K562 (cell line): ENCODE measurements around the gene TTLL9. TPM values are rescaled to one million over a fixed set of nuclear protein-coding genes. Genes with fewer than 3 reads are reported as not detected.

Source experiments
- CCAR2 ChIP-seq: fragments of 200-400 bp; formaldehyde crosslinking; IDR thresholded peaks from 2 replicates; pipeline ENCODE4 v1.6.1; 2017; ENCODE audit warnings: mild to moderate bottlenecking, low read depth, low read length
- polyA plus RNA-seq, 8 experiments: library from polyadenylated mRNA; depleted of rRNA in 4 of 8; stranded (reverse) in 5 of 8; unstranded in 3 of 8; fragments of >200 nt; fragmentation: Nextera tagmentation in 2 of 8; fragmentation: Illumina TruSeq in 1 of 8; extraction: Ambion mirVana in 2 of 8; extraction: Trizol in 1 of 8; gene quantifications; 2 replicates each; pipeline versions ENCODE4 v1.2.1 to v1.2.3, GENCODE V29; 2011 to 2014; ENCODE audit warnings: inconsistent platforms in 1 of 8, missing spikeins in 1 of 8
- total RNA-seq, 7 experiments: library from RNA; depleted of rRNA in 6 of 7; stranded (reverse); fragments of >200 nt in 6 of 7; fragmentation: Illumina TruSeq in 2 of 7; extraction: Trizol in 2 of 7; gene quantifications; 2 replicates each; pipeline versions ENCODE4 v1.2.1 to v1.2.3, GENCODE V29; 2011 to 2021; ENCODE audit warnings: low replicate concordance in 1 of 7
- TF ChIP-seq, protein P1 (sequence below), 2 experiments: fragments of 450-650 bp; formaldehyde crosslinking in 1 of 2; IDR thresholded peaks; 2 replicates each; pipeline versions ENCODE4 v1.4.0 to v1.6.1; 2014 to 2020; ENCODE audit warnings: mild to moderate bottlenecking in 2 of 2, borderline replicate concordance in 1 of 2, low read depth in 1 of 2

TTLL9 gene
- total and polyA plus RNA-seq, 9 of the 15 experiments (the other 6 are each of a cell fraction or from before 2014, with no cell fraction given), result 0.06 to 0.07 TPM; not detected in 7

DNA sequence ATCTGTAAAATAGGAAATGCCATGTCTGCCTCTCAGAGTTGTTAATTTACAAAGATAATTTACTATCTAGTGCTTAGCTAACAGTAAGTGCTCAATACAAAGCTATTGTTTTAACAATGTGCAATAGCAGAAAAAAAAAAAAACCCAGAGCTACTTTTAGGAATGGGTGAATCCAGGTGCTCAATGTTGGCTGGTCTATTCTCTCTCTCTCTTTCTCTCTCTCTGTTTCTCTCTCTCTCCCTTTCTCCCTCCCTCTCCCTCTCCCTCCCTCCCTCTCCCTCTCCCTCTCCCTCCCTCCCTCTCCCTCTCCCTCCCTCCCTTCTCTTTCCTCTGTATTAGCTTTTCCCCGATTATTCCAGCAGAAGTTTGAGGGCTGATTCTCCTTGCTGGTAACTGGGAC, 67.4 kb downstream of the TTLL9 start (continued):
- TF ChIP-seq, protein P1, sequence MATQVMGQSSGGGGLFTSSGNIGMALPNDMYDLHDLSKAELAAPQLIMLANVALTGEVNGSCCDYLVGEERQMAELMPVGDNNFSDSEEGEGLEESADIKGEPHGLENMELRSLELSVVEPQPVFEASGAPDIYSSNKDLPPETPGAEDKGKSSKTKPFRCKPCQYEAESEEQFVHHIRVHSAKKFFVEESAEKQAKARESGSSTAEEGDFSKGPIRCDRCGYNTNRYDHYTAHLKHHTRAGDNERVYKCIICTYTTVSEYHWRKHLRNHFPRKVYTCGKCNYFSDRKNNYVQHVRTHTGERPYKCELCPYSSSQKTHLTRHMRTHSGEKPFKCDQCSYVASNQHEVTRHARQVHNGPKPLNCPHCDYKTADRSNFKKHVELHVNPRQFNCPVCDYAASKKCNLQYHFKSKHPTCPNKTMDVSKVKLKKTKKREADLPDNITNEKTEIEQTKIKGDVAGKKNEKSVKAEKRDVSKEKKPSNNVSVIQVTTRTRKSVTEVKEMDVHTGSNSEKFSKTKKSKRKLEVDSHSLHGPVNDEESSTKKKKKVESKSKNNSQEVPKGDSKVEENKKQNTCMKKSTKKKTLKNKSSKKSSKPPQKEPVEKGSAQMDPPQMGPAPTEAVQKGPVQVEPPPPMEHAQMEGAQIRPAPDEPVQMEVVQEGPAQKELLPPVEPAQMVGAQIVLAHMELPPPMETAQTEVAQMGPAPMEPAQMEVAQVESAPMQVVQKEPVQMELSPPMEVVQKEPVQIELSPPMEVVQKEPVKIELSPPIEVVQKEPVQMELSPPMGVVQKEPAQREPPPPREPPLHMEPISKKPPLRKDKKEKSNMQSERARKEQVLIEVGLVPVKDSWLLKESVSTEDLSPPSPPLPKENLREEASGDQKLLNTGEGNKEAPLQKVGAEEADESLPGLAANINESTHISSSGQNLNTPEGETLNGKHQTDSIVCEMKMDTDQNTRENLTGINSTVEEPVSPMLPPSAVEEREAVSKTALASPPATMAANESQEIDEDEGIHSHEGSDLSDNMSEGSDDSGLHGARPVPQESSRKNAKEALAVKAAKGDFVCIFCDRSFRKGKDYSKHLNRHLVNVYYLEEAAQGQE (IDR thresholded peaks at IDR 0.05; ENCODE audit: borderline replicate concordance), result no peak
- TF ChIP-seq, protein P1 (CRISPR knock-in tag; IDR thresholded peaks at IDR 0.05; ENCODE audit: low read depth), result no peak
- TF ChIP-seq CCAR2, result no peak
